HG02840 (cell line): Measurements from ENCODE around the gene BTF3L4.
"Not testable (repeated sequence)": the region's sequence is repeated elsewhere in the genome, so short reads cannot be mapped to it uniquely, and the experiment has no call there.

Source experiments
- ATAC-seq: cut with Tn5 transposase; IDR thresholded peaks from one replicate; pipeline ENCODE4 v1.9.1; 2021; ENCODE audit warnings: mild to moderate bottlenecking, moderate library complexity, moderate number of reproducible peaks; ENCODE audit not compliant: unreplicated experiment, low FRiP score

BTF3L4 gene

DNA sequence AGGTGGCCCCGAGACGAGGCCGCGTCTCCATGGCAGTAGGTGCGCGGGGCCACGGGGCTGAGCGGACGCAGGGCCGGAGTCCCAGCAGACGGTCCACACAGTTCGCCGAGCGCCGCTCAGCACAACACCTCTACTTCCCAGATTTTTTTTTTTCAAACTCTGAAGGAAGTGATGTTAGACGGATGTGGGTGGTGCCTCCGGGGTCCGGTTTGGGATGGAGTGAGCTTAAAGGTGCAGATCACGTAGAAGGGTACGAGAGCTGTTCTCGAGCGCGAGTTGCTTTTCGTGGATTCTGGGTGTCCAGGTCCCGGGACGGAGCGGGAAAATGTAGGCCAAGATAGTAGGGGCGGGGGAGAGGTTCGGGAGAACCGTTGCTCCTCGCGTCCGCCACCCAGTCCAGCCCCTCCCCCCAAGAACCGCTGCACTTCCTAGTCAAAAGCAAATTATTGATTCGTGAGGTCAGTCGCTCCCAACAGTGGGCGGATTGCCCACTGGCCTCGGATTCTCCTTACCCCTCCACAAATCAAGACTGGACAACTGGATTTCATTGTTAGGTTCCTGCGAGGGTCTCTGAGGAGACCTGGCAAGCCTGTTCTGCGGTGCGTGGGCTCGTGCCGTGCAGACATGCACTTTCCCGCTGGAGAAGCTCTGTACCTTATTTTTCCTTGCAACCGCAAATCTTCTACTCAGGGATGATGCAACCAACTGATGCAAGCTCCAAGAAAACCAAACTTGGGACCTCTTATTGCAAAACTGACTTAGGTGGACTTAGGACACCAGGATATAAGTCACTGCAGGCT lies 829 bp upstream of the BTF3L4 start, which contains the start of gene TXNDC12:
Gene TXNDC12 (minus strand): TSS at position 126 of the 800 bp plus-strand sequence. CDS start 95 bp downstream, at position 31.
- peak; percentile 41 for ATAC-seq

DNA sequence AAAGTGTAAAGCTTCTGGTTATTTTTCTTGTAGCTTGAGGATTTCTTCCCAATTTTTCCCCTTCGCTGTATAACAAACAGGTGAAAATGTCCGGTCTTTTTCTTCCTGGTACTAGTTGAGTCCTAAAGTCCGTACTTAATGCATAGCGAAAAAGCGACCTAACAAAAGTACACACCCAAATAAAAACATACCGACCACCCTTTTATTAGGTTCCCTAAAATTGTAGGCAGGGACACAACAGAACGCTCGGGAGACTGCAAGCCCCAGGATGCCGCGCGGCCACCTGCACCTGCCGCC lies 281 bp upstream of the BTF3L4 start:
- no peak for ATAC-seq

DNA sequence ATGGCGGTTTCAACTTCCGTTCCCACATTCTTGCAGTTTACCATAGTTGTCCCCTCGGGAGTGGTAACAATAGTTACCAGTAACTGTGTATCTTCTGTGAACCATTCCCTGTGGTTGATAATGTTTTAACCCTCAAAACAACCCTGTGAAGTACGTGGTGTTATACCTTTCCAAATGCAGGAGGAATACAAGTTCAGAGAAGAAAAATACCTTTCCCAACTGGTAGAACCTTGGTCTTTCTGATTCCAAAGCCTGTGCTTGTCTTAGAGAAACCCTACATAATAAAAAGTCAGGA lies 789 bp downstream of the BTF3L4 start:
- no peak for ATAC-seq

- ATAC-seq: no peak
Observed at GRCh38 chr1:52057255-52057654, 1.2 kb downstream of the BTF3L4 start.

- no peak for ATAC-seq
Observed at GRCh38 chr1:52057876-52058415, 1.9 kb downstream of the BTF3L4 start.

- ATAC-seq: no peak
Observed at GRCh38 chr1:52059321-52059720, 3.2 kb downstream of the BTF3L4 start.

DNA sequence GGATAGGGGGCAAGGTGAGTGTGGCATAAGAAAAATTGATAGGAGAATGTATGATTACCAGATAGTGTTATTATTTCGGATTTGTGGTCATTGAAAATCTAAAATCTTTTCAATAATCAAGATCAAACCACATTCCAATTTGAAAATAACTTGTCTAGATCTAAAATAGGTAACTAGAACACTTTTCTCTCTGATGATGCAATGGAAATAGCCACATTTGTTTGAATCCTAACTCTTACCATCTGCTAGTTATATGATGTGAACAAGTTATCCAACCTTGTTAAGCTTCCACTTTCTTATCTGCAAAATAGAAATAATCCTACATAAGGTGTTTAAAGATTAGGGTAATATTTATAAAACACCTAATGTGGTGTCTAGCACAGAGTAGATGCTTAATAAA lies 3.8 kb downstream of the BTF3L4 start:
- no peak for ATAC-seq

DNA sequence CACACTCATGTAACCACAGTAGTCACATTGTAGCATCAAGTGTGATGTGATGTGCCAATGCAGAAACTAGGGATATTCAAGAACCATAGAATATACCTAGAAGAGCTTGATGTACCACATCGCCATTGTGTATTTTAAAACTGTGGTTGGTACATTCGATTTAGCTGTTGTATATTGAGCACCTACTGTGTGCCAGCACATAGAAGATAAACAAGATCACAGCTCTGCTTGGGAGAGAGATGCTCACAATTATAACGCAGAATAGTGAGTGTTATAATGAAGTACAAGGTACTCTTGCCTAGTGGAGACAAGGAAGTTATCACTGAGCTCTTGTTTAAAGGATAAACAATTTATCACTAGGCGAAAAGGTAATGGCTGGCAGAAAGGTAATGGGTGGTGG lies 4.7 kb downstream of the BTF3L4 start:
- no peak for ATAC-seq

GRCh38 chr1:52063192-52063591 lies 7.1 kb downstream of the BTF3L4 start:
- no peak for ATAC-seq

DNA sequence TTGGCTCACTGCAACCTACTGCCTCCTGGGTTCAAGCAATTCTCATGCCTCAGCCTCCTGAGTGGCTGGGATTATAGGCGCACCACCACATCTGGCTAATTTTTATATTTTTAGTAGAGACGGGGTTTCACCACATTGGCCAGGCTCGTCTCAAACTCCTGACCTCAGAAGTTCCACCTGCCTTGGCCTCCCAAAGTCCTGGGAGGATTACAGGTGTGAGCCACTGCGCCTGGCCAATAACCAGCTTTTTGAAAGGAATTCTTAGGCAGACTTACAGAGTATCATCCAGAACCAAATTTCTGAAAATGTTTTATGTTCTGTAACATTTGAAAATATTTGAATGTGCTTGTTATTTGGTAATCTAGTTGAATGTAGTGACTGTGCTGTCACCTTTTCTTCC lies 14.6 kb downstream of the BTF3L4 start:
- no peak for ATAC-seq

GRCh38 chr1:52072291-52072690 lies 16.2 kb downstream of the BTF3L4 start:
- no peak for ATAC-seq

- not testable (repeated sequence) for ATAC-seq
Observed at GRCh38 chr1:52077277-52077676, 21.2 kb downstream of the BTF3L4 start.

DNA sequence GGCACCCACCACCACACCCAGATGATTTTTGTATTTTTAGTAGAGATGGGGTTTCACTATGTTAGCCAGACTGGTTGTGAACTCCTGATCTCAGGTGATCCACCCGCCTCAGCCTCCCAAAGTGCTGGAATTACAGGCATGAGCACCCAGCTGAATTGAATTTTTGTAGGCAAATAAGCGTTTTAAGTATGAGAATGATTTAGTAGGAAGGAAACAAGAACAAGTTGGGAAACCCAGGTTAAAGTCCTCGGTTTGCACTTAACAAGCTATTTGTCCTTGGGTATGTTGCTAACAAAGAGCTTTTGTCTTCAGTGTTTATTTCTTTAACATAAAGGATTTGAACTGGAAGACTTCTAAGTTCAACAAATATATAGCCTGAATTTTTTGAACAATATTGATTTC lies 23.9 kb downstream of the BTF3L4 start:
- no peak for ATAC-seq

DNA sequence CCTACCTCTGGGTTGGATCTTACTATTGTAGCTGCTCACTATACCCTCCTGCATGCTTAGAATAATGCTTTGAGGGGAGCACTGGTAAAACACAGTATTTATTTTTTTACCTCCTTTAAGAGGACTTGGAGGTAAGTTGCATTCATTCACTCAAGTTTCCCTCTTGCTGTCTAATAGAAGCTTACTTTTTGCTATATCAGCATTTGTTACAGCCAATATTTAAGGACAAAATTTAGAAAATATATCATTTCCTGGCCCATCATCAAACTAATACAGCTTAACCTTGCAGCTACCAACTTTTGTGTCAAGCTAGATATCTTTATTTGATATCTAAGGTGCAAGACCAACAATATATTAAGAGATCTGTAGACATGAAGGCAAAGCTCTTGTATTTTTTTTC lies 31.8 kb downstream of the BTF3L4 start:
- ATAC-seq: not testable (repeated sequence)

- ATAC-seq: not testable (repeated sequence)
Observed at GRCh38 chr1:52094300-52094699, 38.2 kb downstream of the BTF3L4 start.

DNA sequence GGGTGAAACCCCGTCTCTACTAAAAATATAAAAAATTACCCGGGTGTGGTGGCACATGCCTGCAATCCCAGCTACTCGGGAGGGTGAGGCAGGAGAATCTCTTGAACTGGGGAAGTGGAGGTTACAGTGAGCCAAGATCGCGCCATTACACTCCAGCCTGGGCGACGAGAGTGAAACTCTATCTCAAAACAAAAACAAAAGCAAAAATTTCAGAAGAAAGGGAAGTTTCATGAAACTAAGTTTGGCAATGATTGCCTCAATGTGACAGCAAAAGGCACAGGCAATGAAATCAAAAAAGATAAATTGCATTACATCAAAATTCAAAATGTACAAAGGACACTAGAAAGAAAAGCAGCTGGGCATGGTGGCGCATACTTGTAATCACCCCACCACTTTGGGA lies 40.1 kb downstream of the BTF3L4 start:
- no peak for ATAC-seq

DNA sequence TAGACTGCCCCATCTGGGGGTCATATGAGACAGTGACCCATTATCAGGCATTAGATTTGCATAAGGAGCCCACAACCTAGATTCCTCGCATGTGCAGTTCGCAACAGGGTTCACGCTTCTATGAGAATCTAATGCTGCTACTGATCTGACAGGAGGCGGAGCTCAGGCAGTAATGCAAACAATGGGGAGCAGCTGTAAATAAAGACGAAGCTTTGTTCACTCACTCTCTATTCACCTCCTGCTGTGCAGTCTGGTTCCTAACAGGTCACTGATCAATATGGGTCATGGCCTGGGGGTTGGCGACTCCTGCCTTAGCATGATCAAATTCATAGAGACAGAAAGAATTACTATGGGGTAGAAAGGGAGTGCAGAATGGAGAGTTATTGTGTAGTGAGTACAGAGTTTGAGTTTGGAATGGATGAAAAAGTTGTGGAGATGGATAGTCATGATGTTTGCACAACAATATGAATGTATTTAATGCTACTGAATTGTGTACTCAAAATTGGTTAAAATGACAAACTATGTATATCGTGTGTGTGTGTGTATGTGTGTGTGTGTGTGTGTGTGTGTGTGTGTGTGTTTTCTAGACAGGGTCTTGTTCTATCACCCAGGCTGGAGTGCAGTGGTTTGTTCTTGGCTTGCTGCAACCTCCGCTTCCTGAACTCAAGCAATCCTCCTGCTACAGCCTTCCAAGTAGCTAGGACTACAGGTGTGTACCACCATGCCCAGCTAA lies 42.2 kb downstream of the BTF3L4 start:
- ATAC-seq: no peak

GRCh38 chr1:52102336-52103013 lies 46.4 kb downstream of the BTF3L4 start:
- ATAC-seq: no peak

DNA sequence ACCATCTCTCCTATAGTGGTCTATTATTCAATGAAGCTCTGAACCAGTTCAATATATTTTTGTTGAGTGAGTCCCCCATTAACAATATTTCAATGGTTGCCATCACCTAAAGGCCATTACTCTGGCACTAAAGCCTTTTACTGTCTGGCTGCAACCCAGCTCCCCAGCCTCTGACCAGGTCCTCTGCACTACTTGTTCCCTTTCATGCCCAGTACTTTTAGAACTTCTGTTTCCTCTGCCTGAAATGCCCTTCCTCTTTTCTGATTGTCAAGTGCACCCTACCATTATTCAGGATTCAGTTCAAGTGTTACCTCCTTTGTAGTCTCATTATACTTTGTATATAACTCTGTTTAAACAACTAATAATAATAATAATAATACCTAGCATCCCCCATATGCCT lies 55.4 kb downstream of the BTF3L4 start:
- no peak for ATAC-seq

DNA sequence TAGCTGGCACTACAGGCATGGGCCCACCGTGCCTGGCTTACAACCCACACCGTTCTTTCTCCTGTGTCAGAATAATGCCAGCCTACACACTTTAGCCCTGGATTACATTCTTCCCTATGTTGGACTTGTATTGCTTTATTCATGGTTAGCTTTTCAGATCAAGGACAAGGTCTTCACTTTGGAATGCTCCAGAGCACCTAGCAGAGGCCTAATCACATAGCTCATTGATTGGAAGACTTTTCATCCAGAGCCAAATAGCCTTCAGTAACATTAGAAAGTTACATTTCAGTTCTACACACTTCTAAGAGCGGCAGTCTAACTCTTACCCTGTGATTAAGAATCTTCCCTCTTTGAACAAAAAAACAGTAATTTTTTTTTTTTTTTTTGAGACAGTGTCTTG lies 56.4 kb downstream of the BTF3L4 start:
- no peak for ATAC-seq

DNA sequence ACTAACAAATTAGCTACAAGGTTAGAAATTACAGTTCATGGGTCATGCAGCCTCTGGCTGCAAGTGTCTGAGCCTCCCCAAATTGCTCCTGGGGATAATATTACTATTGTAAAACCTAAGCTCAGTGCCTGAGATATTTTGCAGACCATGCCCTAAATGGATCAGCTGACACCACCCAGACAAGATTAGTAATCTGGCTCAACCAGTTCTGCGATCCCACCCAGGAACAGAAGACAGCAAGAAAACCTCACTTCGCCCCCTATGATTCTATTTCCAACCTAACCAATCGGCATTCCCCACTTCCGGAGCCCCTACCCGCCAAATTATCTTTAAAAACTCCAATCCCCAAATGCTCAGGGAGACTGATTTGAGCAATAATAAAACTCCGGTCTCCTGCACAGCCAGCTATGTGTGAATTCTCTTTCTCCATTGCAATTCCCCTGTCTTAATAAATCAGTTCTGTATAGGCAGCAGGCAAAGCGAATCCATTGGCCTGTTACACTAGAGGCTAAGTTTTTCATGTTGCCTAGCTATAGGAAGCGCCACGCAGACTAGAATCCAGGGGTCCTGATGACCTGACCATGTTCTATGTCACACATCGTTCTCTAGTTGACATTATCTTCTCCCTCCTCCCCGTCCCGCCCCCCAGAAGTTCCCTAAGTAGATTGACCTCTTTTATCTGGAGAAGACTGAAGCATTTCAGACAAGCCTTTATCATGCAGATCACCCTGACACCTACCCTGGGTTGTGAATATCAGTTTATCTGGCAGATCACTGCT lies 63.4 kb downstream of the BTF3L4 start:
- no peak for ATAC-seq
